ENCODE results near the gene C6orf89.
A peak's percentile ranks its signal among the peaks of the same experiment; 100 is the strongest.
"Not testable (repeated sequence)": the region's sequence is repeated elsewhere in the genome, so short reads cannot be mapped to it uniquely, and the experiment has no call there.

The C6orf89 gene

DNA sequence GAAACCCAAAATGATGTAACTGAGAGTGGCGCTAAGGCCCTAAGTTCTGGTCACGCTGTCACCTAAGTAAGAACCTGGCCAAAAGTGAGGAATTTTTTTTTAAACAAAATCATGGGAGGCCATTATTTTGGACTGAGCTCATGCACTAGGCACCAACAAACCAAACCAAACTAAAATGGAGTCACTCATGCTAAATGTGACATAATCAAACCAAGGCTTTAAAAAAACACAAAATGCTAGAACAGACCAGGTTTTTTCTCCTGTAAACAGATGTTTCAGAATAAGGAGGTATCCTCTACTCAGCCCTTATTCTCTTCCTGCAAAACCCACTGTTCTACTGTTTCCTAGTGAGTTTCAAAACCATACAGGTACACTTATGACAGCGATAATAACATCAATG lies 1.1 kb upstream of the C6orf89 start:
- no peak overlapping the region for H3K27ac ChIP-seq
- DNase-seq (ENCODE audit: low read depth, low spot score) = no peak

DNA sequence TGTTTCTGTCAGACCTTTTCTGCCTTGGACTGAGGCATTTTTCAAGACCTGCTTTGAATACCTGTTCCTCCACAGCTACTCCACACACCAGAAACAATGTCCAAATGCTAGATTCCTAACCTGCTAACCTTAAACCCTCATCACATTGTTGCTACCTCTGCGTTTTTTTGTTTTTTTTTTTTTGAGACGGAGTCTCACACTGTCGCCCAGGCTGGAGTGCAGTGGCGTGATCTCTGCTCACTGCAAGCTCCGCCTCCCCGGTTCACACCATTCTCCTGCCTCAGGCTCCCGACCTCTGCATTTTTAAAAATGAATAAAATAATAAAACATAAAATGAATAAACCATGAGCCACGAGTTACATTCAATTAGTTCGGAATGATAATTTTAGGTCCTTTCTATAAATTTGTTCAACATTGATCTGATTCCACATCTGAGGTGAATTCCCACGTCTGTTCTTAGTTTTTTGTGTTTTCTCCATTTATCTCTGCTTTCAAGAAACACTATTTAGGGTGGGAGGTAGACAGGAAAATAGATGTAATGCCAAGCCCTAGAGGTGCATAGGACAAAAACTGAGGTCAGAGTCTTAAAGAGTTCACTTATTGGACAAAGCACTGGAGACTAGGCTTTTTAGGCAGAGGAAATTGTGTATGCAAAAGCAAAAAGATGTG lies 1.3 kb downstream of the C6orf89 start:
- DNase-seq (ENCODE audit: low read depth, low spot score) = no peak
- H3K27ac ChIP-seq = no peak overlapping the region

GRCh38 chr6:36888115-36888643 lies 2.4 kb downstream of the C6orf89 start:
- H3K27ac ChIP-seq = no peak overlapping the region
- DNase-seq (ENCODE audit: low read depth, low spot score) = no peak

DNA sequence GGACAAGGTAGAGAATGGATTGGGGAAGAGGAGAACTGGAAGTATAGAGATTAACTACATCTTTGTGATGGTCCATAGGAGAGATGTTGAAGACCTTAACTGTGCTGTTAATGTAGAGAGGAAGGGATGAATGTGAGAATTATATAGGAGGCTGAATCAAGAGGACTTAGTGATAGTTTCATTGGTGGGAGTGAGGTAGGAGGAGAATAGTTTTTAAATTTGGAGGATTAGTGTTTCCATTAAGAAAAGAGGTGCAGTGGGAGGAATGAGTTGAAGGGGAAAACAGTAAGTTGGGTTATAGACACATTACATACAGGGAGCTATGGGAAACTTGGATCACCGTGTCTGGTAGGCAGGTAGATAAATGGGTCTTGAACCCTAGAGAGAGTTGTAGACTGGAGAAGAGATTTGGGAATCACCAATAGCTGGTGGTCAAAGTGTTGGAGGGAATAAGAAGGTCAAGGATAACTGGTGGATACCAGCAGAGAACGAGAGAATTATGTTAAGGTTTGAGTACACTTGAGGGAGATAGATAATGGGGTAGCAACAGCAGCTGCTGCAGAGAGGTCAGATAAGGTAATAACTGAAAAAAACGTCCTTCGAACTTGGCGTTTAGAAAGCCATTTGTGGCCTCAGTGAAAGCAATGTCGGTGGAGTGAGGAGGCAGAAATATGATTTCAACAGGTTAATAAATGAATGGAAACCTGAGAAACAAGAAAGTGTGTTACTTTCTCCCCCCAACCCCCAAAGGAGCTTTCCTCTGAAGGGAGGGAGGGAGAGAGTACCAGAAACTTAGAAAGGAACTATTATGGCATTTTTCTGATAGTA lies 3.1 kb downstream of the C6orf89 start:
- H3K27ac ChIP-seq = no peak overlapping the region
- DNase-seq (ENCODE audit: low read depth, low spot score) = no peak

GRCh38 chr6:36890112-36890663 lies 4.4 kb downstream of the C6orf89 start:
- no peak overlapping the region for H3K27ac ChIP-seq
- DNase-seq (ENCODE audit: low read depth, low spot score) = no peak

GRCh38 chr6:36891153-36891552 lies 5.4 kb downstream of the C6orf89 start:
- DNase-seq (ENCODE audit: low read depth, low spot score); H3K27ac ChIP-seq: not testable (repeated sequence)

DNA sequence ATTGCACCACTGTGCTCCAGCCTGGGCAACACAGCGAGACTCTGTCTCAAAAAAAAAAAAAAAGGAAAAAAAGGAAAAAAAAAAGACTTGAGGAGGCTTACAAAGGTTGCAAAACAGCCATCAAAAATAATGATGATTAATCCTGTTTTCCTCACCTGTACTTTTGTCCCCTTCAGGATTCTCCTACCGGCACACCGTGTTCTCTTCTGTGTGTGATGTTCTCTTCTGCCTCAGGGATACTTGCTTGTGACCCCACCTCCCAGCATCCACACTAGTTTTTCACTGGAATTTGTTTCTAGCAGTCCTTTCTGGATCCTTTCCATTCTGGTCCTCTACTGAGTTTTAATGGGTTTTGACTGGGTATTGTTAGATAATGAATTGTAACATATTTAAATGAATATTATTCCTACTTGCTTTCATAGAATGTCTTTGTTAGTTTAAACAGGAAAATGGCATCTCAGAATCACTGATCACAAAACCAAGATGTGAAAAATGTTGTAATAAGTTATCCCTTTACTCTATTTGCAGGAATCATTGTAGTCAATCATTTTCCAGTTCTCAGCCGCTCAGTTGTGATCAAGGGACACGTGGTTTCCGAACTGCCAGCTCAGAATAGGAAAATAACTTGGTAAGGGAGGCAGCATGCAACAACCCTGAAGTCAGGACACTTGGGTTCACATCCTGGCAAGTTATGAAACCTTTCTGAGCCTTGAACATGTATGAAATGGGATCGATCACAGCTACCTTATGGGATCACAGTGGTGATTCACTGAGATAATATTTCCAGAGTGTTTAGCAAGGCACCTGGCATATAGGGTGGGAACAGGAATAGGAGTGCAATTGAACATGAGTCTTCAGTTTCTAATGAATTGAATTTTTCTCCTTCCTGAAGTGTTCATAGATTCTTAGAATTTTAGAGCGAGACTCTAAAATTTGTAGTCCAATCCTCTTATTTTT lies 8.5 kb downstream of the C6orf89 start:
- DNase-seq (ENCODE audit: low read depth, low spot score) = no peak
- peak overlapping the region; percentile 30 for H3K27ac ChIP-seq

- no peak overlapping the region for H3K27ac ChIP-seq
- no peak for DNase-seq (ENCODE audit: low read depth, low spot score)
Measured at GRCh38 chr6:36897609-36898008, 11.9 kb downstream of the C6orf89 start.

DNA sequence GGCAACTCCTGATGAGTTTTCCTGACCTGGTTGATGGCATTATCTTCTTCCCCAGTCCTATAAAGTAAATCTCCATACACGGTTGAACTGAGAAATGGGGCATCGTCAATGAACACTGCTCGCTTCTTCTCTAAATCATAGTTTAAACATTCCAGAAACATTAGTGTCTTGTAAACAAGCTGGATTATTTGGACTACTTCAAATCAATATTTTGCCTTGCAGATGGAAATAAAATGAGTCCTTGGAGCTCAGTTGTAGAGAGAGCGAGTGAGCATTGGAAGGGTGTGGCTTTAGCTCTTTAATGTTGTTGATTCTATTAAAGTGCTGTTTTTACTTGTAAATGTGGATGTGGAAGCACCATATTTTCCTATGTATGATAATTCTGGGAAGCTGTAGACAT lies 18.4 kb downstream of the C6orf89 start:
- H3K27ac ChIP-seq = no peak overlapping the region
- no peak for DNase-seq (ENCODE audit: low read depth, low spot score)

- DNase-seq (ENCODE audit: low read depth, low spot score) = no peak
- H3K27ac ChIP-seq = no peak overlapping the region
Measured at GRCh38 chr6:36904851-36905393, 19.2 kb downstream of the C6orf89 start.

DNA sequence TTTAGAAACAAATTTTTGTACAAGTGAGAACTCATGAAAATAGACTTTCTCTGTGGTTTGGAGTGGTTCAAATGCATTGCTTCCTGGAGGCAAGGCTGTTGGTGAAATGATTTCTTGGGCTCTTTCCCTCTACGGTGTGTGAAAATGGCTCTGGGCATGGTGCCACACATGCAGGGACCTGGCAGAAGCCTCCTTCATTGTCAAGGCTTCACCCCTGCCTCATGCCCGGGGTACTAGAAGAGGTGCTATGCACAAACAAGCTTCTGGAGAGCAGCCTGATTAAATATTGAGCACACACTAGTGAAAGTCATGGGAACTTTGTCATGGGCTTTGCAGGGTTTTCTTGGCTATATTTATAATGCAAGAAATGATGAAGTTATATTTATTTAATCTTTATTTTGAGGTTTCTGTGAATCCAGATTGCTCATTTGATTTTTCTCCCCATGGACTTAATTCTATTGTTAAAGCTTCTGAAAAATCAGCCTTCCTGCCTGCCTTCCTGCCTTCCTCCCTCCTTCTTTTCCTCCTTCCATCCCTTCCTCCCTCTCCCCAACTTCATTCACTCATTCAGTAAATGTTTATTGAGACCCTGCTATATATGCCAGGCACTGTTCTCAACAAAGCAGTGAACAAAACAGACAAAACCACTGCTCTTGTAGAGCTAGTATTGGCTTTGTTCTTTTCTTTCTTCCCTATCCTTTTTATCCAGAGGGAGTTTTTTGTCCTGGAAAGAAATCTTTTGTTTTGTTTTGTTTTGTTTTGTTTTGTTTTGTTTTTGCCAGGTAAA lies 21.0 kb downstream of the C6orf89 start:
- no peak for DNase-seq (ENCODE audit: low read depth, low spot score)
- H3K27ac ChIP-seq = no peak overlapping the region

- DNase-seq (ENCODE audit: low read depth, low spot score) = no peak
- H3K27ac ChIP-seq = no peak overlapping the region
Measured at GRCh38 chr6:36907781-36908180, 22.0 kb downstream of the C6orf89 start.

DNA sequence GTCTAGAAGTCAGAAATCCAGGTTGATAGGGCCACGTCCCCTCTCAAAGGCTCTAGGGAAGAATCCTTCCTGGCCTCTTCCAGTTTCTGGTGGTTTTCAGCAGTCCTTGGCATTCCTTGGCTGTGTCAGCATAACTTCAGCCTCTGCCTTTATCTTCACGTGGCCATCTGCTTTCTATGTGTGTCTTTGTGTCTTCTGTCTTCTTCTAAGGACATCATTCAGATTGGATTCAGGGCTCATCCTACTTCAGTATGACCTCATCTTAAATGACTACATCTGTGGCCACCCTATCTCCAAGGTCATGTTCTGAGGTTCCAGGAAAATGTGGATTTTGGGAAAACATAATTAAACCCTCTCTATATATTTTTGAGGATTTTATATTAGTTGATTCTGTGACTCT lies 23.0 kb downstream of the C6orf89 start:
- H3K27ac ChIP-seq = no peak overlapping the region
- DNase-seq (ENCODE audit: low read depth, low spot score) = no peak

DNA sequence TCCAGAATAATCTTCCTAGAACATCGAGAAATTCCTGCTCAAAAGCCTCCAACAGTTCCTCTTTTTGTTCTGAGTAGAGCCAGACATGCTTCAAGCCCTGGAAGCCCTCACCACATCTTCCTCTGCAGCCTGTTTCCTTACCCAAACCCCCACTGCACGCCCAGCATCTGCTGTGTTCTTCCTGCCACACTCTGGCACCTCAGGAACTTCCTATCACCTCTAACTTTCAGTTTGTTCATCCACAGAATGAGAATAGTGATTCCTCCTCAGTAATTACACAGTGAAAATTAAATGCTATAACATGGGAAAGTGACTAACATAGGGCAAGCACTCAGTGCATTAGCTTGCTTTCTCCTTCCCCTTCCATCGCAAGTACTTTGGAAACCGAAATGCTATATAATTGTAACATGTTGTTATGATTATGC lies 26.3 kb downstream of the C6orf89 start:
- H3K27ac ChIP-seq = no peak overlapping the region
- DNase-seq (ENCODE audit: low read depth, low spot score) = no peak

GRCh38 chr6:36912586-36912985 lies 26.8 kb downstream of the C6orf89 start:
- peak overlapping the region; percentile 31 for H3K27ac ChIP-seq
- DNase-seq (ENCODE audit: low read depth, low spot score) = peak; percentile 92

DNA sequence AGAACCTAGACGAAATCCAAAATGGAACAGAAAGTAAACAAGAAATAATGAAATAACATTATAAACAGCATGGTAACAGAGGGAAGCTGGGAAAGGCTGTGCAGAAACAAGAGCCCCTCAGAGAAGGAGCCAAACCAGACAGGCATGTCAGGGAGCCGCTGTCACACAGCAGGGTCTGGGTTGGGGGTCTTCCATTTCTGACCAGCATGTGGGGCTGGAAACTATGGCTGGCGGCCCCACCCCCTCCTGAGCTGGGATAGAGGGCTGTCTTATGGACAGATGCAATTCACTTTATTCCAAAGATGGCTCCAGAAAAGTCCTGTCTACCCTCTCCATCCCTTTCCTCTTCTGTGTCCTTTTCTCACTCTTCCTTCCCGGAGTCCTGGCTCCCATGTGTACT lies 27.3 kb downstream of the C6orf89 start:
- no peak for DNase-seq (ENCODE audit: low read depth, low spot score)
- H3K27ac ChIP-seq = peak overlapping the region; percentile 31

DNA sequence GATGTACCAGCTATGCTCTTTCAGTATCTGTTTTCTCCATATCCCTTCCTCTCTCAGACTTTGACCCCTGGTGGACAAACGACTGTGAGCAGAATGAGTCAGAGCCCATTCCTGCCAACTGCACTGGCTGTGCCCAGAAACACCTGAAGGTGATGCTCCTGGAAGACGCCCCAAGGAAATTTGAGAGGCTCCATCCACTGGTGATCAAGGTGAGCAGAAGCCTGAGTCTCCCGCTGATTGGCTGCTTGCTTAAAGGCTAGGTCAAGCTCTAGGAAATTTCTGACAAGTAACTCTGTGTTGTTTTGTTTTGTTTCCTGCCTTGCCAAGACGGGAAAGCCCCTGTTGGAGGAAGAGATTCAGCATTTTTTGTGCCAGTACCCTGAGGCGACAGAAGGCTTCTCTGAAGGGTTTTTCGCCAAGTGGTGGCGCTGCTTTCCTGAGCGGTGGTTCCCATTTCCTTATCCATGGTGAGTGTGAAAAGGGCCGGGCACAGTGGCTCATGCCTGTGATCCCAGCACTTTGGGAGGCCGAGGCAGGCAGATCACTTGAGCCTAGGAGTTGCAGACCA lies 28.6 kb downstream of the C6orf89 start:
- DNase-seq (ENCODE audit: low read depth, low spot score) = peak; percentile 80
- no peak overlapping the region for H3K27ac ChIP-seq

DNA sequence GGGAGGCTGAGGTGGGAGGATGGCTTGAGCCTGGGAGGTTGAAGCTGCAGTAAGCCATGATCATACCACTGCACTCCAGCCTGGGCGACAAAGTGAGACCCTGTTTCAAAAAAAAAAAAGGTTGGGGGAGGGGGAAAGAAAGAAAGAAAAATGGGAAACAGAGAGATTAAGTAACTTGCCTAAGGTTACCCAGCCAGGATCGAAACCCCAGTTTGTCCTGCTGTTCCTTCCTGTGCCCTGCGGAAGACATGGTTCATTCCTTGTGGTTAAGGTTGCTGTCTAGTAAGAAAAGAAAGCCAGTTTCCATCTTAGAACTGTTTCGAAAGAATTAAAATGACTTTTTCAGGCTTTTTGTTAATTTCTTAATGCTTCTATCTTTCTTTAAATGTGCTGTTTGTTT lies 29.8 kb downstream of the C6orf89 start:
- no peak overlapping the region for H3K27ac ChIP-seq
- no peak for DNase-seq (ENCODE audit: low read depth, low spot score)

DNA sequence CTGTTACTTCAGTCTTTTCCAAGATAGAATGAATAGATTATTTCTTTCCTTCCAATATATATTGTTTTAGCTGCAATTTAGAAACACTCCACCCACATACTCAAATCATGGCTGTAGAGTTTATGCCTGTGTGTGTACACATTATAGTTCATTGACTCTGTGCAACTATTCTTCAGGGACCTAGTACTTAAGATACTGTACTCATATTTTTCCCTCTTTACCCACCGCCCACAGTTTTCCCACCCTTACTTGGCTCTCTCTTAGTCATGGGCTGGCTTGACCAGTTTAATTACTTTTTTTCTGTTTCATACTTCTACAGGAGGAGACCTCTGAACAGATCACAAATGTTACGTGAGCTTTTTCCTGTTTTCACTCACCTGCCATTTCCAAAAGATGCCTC lies 30.4 kb downstream of the C6orf89 start:
- H3K27ac ChIP-seq = no peak overlapping the region
- DNase-seq (ENCODE audit: low read depth, low spot score) = no peak
